Caki2 (cell line): ENCODE measurements around the gene INTS3. TPM values are rescaled to one million over a fixed set of nuclear protein-coding genes. Genes with fewer than 3 reads are reported as not detected.

Source experiments
- DNase-seq: peaks from one replicate; pipeline ENCODE4 v3.0.0-alpha.2; 2015; ENCODE audit warnings: low read depth
- in situ Hi-C: cut with HindIII; loops from 2 replicates; pipeline ENCODE4 v1.10.0; 2016; ENCODE audit warnings: low sequenced_read_pairs, low pct_unique_long_range_greater_than_20kb, mixed read lengths
- total RNA-seq: library from RNA; depleted of rRNA; stranded (reverse); fragments of >200 nt; shearing (Covaris generic); gene quantifications from 2 replicates; pipeline ENCODE4 v1.2.3, GENCODE V29; 2014; ENCODE audit warnings: low replicate concordance; rRNA removed

INTS3 gene
- 19.9 and 23.1 TPM in 2 replicates for total RNA-seq

DNA sequence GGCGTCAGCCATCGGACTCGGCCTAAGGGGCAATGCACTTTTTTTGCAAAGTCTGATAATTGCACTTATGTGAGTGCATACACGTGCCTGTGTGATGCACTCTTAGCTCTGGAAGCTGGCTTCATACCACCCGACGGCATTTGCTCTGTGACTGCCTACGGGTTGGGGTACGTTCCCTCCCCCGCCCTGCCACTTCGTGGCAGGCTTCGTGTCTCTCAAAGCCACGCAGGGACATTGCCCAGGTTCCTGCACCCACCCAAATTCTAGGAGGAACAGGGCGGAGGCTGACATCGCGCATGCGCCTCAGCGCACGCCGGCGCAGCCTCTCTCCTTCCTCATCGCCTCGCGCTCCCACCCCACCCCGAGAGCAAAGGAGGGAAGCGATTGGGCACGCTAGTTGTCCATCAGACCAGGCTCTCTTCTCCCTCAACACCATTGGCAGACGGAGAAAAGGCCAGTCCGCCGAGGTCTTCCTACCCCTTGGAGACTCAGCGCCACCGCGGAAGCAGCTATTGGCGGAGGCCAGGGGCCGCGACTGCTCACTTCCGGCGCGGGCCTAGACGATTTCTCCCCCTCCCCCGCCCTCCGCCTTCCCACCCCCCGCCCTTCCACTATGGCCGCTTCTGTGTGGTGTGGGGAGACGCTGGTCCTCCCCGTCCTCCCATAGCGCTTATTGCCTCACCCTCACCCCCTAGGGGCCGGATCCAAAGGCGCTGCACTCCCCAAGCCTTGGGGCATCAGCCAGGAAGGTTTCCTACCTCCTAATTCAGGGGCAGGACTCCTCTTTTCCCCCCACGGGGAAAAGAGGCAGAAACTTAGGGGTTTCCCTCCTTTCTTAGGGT is at the start of gene INTS3:
Gene INTS3 (plus strand): TSS at position 588 of the 842 bp plus-strand sequence. CDS start 585 bp downstream, outside the sequence.
- in situ Hi-C loops: no loop called here
- DNase-seq: peak; percentile 100

DNA sequence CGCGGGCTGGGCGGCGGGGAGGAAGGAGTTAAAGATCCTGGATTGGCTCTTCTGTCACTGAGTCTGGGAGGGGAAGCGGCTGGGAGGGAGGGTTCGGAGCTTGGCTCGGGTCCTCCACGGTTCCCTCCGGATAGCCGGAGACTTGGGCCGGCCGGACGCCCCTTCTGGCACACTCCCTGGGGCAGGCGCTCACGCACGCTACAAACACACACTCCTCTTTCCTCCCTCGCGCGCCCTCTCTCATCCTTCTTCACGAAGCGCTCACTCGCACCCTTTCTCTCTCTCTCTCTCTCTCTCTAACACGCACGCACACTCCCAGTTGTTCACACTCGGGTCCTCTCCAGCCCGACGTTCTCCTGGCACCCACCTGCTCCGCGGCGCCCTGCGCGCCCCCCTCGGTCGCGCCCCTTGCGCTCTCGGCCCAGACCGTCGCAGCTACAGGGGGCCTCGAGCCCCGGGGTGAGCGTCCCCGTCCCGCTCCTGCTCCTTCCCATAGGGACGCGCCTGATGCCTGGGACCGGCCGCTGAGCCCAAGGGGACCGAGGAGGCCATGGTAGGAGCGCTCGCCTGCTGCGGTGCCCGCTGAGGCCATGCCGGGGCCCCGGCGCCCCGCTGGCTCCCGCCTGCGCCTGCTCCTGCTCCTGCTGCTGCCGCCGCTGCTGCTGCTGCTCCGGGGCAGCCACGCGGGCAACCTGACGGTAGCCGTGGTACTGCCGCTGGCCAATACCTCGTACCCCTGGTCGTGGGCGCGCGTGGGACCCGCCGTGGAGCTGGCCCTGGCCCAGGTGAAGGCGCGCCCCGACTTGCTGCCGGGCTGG is 49.1 kb upstream of the INTS3 start, which contains the start of gene NPR1:
Gene NPR1 (plus strand): TSS at position 170 of the 818 bp plus-strand sequence. CDS start 421 bp downstream, at position 591.
- in situ Hi-C loops: no loop called here
- DNase-seq: no peak

GRCh38 chr1:153679337-153680119 is 48.3 kb upstream of the INTS3 start:
- in situ Hi-C loops: no loop called here

GRCh38 chr1:153680120-153680403 is 47.8 kb upstream of the INTS3 start:
- in situ Hi-C loops: no loop called here
- DNase-seq: no peak

More at GRCh38 chr1:153679337-153680119, 48.3 kb upstream of the INTS3 start:
- no peak for DNase-seq

DNA sequence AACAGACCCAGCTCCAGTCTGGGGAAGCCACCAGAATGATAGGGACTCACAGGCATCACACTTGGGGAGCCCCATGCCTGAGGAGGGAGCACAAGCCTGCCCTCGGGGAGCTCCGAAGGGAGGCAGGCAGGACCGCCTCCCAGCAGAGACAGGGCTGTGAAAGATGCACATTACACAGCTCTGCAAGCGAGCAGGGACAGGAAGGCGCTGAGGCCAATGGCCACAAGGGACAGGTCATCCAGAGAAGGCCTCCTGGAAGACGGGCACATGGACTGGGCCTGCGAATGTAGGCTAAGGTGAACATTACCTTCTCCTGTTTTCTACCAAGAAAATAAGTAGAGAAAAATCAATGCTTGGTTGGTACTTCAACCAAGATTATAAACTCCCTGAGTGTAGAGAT is 45.1 kb upstream of the INTS3 start:
- in situ Hi-C loops: no loop called here
- no peak for DNase-seq

DNA sequence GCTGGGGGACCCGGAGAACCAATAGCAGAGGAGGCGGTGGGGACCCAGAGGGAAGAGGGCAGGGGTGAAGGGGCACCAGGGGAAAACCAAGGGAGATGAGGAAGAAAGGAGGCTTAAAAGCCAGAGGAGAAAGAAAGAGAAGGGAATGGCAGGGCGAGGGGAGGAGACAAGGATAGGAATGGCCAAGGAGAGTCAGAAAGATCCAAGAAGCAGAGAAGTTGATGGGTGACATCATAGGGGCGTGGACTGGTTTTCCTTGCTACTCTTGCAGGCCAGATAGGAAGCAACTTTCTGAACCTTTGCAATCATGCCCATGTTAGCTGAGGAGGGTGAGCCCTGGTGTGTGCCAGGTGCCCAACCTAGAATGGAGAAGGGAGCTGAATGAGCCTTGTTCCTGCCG is 44.0 kb upstream of the INTS3 start:
- in situ Hi-C loops: no loop called here
- peak; percentile 51 for DNase-seq

GRCh38 chr1:153684892-153685291 is 43.0 kb upstream of the INTS3 start:
- no peak for DNase-seq
- in situ Hi-C loops: no loop called here

DNA sequence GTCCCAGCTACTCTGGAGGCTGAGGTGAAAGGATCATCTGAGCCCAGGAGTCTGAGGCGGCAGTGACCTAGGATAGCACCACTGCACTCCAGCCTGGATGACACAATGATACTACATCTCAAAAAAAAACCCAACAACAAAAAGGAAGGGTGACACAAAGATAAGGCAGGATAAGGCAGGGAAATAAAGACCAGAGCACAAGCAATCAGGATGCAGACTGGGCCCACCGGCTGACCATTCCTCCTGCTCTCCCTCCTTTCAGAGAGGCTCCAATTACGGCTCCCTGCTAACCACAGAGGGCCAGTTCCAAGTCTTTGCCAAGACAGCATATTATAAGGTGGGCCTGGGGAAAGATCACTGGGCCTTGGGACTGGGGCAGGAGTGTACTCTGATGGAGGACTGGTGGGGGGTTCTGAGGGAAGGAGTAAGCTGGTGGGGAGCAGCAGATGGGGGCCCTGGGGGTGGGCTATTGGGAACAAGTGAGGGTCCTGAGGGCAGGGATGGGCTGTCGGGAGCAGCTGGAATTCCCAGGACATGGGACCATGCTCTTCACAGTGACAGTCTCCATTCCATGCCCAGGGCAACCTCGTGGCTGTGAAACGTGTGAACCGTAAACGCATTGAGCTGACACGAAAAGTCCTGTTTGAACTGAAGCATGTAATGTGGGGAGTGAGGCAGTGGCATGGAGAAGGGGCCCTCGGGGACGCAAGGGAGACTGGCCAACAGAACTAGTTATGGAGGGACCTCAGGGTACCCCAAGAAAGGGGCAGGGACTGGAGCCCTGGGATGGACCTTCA is 42.1 kb upstream of the INTS3 start:
- in situ Hi-C loops: no loop called here
- DNase-seq: no peak

DNA sequence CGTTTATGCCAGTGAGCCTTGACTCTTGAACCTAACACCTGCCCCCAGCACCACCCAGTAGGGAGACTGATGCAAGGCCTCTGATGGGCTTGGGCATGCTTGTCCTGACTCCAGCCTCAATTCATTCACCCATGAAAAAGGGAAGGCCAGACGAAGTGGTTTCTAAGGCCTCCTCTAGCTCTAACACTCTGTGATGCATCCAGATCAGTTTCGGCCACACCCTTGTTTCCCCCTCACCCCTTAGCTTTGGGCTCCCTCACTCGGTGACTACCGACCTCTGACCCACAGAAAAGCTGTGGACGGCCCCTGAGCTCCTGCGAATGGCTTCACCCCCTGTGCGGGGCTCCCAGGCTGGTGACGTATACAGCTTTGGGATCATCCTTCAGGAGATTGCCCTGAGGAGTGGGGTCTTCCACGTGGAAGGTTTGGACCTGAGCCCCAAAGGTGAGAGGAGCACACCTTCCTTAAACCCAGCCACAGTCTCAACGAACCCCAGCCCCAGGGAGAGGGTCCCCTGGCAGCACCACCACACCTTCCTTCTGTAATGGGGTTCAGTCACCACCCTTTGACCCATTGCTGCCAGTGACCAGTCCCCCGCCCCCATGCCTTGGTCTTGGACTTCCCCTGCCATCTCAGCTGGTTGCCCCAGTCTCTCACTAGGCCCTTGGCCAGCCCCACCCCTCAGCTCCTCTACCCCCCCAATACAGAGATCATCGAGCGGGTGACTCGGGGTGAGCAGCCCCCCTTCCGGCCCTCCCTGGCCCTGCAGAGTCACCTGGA is 40.3 kb upstream of the INTS3 start:
- no peak for DNase-seq
- in situ Hi-C loops: no loop called here

- DNase-seq: no peak
- in situ Hi-C loops: no loop called here
Observed at GRCh38 chr1:153688276-153688675, 39.6 kb upstream of the INTS3 start.

DNA sequence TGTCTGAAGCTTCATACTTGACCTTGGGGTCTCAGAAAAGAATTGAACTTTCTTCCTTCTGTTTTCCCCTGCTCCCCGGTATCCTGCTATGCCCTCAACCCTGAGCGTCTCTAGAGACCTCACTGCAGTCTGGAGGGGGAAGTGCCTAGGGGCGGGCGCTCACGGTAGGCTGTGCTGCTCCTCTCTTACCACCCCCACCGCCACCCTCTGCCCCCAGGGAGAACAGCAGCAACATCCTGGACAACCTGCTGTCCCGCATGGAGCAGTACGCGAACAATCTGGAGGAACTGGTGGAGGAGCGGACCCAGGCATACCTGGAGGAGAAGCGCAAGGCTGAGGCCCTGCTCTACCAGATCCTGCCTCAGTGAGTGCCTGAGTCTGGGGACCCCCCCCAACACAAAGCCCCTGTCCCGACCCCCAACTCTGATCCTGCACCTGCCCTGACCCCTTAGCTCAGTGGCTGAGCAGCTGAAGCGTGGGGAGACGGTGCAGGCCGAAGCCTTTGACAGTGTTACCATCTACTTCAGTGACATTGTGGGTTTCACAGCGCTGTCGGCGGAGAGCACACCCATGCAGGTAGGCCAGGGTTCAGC is 39.0 kb upstream of the INTS3 start:
- in situ Hi-C loops: no loop called here
- no peak for DNase-seq

DNA sequence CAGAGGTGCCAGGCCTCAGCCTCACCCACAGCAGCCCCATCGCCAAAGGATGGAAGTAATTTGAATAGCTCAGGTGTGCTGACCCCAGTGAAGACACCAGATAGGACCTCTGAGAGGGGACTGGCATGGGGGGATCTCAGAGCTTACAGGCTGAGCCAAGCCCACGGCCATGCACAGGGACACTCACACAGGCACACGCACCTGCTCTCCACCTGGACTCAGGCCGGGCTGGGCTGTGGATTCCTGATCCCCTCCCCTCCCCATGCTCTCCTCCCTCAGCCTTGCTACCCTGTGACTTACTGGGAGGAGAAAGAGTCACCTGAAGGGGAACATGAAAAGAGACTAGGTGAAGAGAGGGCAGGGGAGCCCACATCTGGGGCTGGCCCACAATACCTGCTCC is 34.4 kb upstream of the INTS3 start:
- in situ Hi-C loops: no loop called here
- DNase-seq: no peak

DNA sequence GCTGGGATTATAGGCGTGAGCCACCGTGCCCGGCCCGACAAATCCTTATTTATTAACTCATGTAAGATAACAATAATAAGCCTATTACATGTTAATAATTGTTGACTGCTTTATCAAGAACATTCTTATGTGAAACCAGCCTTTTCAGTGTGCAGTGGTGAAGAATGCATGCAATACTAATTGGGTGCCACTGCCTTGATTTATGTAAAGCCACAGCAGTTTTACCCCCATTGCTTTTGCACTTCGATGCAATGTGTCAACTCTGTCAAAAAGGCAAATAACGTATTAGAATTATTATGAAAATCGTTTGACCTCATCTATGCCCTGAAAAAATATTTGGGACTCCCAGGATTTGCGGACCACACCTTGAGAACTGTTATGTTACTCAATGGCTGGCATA is 31.1 kb upstream of the INTS3 start:
- in situ Hi-C loops: no loop called here
- peak; percentile 69 for DNase-seq

GRCh38 chr1:153697191-153698019 is 30.4 kb upstream of the INTS3 start:
- in situ Hi-C loops: no loop called here
- DNase-seq: peak; percentile 92

DNA sequence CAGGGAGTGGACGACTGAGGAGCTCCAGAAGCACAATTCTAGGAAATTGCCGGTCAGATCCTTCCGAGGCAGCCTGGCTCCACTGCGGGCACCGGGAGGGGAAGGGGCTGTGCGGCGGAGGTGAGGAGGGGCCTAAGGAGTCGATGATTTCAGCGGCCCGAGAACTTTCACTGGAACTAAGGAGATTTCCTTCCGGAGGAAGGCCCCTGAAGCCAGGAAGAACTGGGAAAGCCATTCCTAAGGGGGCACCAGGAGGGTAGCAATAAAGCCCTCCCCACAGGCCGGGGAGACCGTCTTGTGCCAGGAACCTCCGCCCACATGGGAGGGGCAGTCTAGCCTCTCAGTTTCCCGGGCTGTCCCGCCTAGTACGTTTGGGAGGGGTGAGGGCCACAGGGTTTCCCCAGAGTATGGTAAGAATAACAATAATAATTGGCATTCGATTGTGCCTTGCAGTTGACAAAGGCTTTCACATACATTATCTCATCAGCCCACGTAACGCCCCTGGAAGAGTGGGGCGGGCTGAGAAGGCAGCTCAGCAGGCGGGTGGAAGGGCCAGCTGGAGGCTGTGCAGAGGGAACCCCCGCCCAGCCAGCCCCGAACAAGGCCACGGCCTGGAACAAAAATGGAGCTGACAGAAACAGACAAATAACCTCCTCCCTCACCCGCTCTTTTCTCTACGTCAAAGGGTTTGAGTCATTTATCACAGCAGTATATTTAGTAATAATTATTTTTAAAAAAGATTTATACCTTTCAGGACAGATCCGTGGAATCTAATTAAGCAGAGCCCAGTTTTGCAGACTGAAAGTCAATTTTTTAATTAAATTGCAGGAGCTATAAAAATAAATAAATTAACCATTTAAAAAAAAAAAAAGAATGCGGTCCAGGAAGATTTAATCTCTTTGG is 29.6 kb upstream of the INTS3 start:
- peak; percentile 77 for DNase-seq
- in situ Hi-C loops: no loop called here
